GM12891 (cell line): ENCODE measurements around the gene SYNPO2.

Source experiments
- POLR2A ChIP-seq: IDR thresholded peaks from 2 replicates; pipeline ENCODE4 v1.6.1; 2011; ENCODE audit warnings: low read depth, low read length, control low read depth
- POLR2AphosphoS5 ChIP-seq: IDR thresholded peaks from 2 replicates; pipeline ENCODE4 v1.6.1; 2011; ENCODE audit warnings: low read depth, low read length, control low read depth
- POU2F2 ChIP-seq: IDR thresholded peaks from 2 replicates; pipeline ENCODE4 v1.6.1; 2011; ENCODE audit warnings: low read depth, mild to moderate bottlenecking, control low read depth, low read length, moderate library complexity
- TAF1 ChIP-seq: IDR thresholded peaks from 2 replicates; pipeline ENCODE4 v1.6.1; 2011; ENCODE audit warnings: low read depth, low read length, control low read depth

DNA sequence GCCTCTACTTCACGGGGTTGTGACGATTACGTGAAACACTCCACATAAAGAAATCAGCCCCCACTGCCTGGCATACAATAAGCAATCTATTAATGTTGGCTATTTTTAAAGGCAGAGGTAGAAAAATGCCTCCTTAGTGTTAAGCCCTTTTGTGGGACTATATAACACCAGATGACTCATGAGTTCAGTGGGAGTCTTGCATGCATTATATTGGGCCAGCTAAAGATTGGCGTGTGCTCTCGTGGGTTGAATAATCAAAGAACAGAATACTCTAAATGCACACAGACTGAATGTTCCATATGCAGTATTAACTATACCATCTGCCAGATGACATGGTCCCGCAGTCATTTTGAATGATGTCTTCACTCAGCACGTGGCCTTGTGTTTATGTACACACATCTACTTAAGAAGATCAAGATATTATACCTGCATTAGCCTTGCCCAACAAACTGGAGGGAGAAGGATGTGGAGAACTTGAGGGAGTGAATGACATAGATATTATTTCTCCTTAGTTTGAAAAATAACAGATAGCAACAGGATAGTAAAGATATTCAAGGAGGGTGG, 162.0 kb downstream of the SYNPO2 start:
- TF ChIP-seq POLR2A (no peak), POU2F2 (no peak), TAF1 (no peak), POLR2AphosphoS5 (no peak)
